Mammary epithelial cell (primary cell): ENCODE data around the gene GSG1.

Source experiments
- EZH2 ChIP-seq: IDR thresholded peaks from 2 replicates; pipeline ENCODE4 v1.6.1; 2012; ENCODE audit warnings: low read length, inconsistent platforms, borderline replicate concordance
- TF ChIP-seq, protein P1 (sequence below), 2 donors: IDR thresholded peaks in 1 of 2; conservative IDR thresholded peaks in 1 of 2; 2 replicates each; pipeline ENCODE4 v1.5.1; 2011 to 2012; ENCODE audit warnings: inconsistent platforms in 2 of 2, low read length in 2 of 2, mild to moderate bottlenecking in 2 of 2, control low read depth in 1 of 2, low read depth in 1 of 2; ENCODE audit not compliant: insufficient read depth in 1 of 2; ENCODE audit errors: extremely low read depth in 1 of 2

DNA sequence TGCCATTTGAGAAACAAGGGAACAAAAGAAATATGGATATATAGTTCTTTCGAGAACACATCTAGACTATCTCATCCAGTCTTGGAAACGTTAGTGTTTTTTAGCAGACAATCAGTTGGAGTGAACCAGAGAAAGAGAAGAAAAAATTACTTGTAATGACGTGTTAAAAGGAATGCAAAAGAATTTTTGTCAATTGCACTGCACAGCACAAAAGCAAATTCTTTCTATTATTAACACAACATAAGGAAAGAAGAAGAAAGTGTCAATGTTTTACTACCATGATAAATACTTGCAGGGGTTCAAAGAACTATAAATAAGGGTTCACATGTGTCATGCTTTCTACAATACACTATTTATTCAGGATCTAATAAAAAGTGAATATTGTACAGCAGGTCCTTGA lies 27.5 kb upstream of the GSG1 start:
- TF ChIP-seq, protein P1, sequence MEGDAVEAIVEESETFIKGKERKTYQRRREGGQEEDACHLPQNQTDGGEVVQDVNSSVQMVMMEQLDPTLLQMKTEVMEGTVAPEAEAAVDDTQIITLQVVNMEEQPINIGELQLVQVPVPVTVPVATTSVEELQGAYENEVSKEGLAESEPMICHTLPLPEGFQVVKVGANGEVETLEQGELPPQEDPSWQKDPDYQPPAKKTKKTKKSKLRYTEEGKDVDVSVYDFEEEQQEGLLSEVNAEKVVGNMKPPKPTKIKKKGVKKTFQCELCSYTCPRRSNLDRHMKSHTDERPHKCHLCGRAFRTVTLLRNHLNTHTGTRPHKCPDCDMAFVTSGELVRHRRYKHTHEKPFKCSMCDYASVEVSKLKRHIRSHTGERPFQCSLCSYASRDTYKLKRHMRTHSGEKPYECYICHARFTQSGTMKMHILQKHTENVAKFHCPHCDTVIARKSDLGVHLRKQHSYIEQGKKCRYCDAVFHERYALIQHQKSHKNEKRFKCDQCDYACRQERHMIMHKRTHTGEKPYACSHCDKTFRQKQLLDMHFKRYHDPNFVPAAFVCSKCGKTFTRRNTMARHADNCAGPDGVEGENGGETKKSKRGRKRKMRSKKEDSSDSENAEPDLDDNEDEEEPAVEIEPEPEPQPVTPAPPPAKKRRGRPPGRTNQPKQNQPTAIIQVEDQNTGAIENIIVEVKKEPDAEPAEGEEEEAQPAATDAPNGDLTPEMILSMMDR (conservative IDR thresholded peaks at IDR 0.05 in 1 of 2, IDR thresholded peaks at IDR 0.05 in 1 of 2; ENCODE audit: extremely low read depth in 1 of 2, insufficient read depth in 1 of 2, low read depth in 1 of 2, low read length in 2 of 2) = no peak
- no peak for TF ChIP-seq EZH2
